HL-60/S4 treated with phorbol 12-myristate 13-acetate at 8.2 ng/mL for 4 days and 3 days (cell line): ENCODE measurements around the gene MED27.
"Not testable (repeated sequence)": the region's sequence is repeated elsewhere in the genome, so short reads cannot be mapped to it uniquely, and the experiment has no call there.

ENCODE experiments used
- in situ Hi-C: fragments of 300-500 bp; cut with MboI; formaldehyde crosslinking; loops from 2 replicates; pipeline ENCODE4 v1.15.0; 2022; ENCODE audit warnings: low sequenced_read_pairs

Gene MED27

DNA sequence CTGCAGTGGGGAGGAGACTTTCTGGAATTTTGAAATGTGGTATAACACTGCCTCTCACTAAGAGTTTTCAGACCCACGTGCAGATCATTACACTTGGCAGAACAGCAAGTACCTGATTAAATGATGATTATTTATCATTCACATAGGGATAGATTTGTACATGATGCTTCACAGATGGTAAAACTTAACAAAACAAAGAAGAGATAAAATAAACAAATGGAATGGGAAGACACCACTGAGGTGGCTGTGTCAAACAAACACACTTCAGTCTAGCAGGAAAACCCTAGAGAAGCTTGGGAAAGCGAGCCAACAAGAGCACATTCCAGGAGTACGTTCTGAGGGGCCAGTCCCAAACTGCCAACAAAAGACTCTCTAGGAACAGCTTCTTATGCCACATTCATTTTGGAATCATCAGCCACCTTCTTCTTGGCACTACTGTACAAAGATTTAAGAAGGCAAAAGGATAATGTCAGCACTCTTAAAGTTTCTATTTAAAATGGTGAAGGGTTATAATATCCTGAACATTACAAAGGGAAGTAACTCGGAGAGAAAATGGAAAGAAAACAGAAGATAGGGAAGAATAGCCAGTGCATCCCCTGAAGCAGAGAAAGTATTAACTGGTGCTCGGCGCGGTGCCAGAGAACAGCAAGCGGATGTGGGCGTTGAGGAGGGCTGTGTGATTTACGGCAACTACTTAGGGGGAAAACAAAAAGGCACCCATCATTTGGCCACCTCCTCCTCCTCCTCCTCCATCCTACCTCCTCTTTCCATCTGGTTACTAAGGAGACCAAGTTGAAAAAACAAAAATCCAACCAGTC, 1.6 kb downstream of the MED27 start:
- in situ Hi-C loops, result no loop called here

DNA sequence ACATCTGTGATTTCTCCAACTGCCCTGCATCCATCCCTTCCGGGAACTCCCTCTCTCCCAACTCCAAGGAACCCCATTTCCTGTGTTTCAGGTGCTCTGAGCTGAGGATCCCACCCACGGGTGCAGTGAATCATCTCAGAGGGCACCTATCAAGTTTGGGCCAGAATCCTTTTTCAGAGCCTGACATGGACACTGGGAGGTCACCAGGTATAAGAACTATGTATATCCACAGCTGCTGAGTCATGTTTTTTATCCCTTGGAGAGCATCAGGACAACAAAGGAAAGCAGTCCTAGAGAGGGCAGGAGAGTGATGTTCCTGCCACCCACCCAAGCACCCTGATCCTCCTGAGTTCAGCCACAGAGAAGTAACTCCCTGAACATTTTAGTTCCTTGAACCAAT, 3.8 kb downstream of the MED27 start:
- in situ Hi-C loops, result no loop called here

DNA sequence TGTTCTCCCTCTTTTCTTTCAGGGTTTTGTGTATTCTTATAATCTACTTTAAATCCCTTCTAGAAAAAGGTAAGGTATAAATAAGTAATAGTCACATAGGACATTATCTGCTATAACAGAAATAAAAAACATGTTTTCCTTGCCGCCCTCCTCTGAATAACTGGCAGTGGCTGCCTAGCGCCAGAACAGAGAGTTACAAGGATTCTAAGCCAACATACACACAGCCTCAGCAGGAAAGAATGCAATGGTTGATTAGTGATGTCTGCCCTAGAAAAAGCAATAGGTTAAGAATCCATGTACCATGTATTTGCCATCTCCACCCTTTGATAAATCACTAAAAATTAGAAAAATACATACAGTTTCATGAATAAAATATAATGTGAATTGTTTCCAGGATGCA, 4.9 kb downstream of the MED27 start:
- in situ Hi-C loops, result no loop called here

DNA sequence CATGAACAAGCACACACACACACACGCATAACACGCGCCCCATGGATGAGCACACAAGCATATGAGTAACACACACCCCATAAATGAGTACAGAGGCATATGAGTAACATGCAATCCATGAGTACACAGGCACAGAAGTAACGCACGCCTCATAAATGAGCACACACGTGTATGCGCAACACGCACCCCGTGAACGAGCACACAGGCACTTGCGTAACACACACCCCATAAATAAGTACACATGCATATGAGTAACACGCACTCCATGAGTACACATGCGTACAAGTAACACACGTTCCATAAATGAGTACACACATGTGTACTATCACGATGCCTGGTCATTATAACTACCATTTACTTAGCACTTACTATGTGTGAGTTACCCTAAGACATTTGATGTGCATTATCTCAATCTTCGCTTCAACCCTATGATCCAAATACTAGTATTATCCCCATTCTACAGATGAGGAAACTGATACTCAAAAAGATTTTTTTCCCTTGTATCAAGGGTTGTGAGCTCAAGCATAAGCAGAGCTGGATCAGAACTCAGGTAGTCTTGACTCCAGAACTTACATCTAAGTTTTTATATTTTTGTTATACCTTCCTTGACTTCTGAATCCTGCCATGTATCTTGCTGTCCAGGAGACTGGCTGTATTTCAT, 7.7 kb downstream of the MED27 start:
- in situ Hi-C loops, result no loop called here

DNA sequence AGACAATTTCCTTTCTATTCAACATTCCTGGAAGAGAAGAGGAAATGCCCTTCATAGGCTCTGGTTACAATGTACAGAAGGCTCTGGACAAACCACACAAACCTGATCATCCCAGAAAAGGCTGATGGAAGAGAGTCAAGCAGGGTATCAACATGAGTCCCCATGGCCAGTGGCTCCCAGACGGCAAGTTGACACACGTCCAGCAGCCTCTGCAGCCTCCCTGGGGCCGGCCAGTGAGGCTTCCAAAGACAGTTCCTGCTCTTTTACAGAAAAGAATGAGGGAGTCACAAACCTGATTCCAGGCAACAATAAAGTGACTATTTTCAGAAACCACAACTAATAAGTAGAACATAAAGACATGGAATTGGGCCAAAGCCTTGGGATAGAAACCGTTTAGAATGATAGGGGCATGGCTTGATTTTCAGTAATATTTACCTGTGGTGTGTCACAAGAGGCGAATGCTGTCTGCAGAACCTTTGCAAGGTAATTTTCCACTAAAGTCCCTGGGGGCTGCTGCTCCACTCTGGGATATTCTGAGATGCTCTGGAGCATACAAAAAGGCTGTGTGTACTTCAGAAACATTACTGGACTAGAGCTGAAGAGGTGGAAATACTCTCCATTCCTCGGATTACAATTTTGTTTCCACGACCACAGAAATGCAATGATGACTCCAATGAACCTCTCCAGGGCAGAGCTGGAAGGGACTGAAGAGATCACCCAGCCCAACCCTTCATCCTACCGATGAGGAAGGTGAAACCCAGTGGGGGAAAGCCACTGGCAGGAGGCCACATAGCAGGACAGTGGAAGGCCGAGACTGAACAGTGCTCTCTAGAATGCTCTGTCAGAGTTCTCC, 10.4 kb downstream of the MED27 start:
- in situ Hi-C loops, result no loop called here

DNA sequence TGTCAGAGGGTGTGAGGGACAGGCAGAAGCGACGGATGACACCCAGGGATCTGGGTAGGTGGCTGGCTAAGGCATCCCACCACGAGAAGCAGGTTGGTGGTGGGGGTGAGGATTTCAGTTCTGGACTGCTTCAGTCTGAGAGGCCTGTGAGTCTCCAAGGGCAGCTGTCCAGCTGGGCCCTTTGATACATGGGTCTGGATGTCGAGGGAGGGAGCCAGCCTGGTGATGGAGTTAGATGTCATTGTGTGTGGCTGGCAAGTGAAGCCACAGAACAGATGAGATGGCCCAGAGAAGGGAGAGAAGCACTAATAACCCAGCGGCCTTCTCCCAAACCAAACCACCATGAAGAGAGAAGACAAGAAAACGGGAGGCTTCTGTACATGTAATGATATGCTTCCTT, 11.1 kb downstream of the MED27 start:
- in situ Hi-C loops, result no loop called here

DNA sequence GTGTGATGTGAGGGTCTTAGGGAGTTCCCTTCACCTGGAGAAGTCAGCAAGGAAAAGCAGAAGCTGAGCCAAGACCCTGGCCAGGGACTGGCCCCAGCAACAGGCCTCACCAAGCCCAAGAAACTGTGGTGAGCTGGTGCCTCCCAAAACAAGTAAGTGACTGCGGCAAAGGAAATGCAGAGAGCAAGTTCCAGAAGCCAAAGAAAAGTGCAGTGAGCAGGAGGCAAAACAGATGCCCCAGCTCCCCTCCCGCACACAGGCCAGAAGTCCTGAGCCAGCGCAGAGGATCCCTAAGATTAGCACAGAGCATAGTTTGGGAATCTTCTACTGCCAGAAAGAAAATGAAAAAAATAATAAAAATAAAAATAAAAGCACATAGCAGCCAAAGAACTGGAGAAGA, 13.2 kb downstream of the MED27 start:
- in situ Hi-C loops, result no loop called here

DNA sequence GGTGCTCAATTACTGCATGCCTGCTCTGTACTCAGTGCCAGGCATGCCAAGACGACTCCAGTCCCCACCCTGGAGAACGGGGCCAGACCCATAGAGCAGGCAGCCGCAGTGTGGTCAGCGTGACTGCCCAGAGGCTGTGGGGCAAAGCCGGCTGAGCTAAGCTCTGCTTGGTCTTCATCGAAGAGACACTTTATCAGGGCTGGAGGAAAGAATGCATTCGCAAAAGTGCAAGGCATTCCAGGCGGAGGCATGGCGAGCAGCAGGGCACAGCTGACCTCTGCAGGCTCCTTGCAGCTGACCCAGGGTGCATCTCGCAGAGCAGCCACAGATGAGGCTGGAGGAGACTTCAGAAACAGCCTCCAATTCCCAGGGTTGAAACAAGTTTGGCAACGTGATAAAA, 13.6 kb downstream of the MED27 start:
- in situ Hi-C loops, result no loop called here

DNA sequence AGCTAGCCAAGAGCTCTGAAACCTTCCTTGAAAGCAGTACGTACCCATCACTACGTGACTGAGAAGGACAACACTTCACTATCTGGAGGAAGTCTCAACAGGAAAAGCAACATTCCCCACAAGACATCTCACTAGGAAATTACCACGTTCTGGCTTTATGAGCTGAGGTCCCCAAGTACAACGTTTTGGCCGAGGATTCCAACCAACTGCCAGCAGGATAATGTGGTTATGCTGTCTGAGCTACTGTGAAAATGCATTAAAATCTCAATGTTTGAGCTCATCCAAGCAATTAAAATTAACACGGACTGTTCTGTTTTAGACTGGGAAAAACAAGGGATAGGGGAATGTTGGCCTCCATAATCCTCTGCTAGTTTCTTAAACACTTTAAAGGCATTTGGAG, 16.4 kb downstream of the MED27 start:
- in situ Hi-C loops, result no loop called here

DNA sequence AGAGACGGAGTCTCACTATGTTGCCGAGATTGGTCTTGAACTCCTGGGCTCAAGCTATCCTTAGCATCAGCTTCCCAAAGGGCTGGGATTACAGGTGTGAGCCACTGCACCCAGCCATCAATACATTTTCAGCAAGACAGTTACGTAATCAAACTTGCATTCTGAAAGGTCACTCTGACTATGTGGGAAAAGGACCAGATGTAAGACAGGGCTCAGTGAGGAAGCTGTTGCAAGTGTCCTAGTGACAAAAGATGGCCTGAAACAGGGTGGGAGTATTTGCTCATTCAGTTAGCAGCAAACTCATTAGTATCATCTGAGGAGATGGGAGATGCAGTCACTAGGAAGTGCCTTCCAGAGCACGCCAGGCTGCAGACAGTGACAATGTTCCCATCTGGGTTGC, 16.9 kb downstream of the MED27 start:
- in situ Hi-C loops, result no loop called here

DNA sequence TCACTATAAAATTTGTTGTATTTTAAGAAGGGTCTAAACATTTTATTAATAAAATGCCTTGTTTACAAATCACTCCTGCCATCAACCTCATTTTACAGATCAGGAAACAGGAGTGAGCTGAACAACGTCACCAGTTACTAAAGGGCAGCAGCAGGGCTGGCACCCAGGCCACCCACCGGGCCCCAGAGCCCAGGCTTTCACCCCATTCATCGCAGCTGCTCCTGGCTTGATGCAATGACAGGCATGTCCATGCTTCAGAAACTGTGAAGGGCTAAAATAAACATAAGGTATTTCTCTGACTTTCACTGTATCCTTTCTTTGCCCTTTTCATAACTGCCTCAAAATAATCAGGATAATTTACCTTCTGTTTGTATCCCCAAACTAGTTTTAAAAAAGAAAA, 18.1 kb downstream of the MED27 start:
- in situ Hi-C loops, result no loop called here

DNA sequence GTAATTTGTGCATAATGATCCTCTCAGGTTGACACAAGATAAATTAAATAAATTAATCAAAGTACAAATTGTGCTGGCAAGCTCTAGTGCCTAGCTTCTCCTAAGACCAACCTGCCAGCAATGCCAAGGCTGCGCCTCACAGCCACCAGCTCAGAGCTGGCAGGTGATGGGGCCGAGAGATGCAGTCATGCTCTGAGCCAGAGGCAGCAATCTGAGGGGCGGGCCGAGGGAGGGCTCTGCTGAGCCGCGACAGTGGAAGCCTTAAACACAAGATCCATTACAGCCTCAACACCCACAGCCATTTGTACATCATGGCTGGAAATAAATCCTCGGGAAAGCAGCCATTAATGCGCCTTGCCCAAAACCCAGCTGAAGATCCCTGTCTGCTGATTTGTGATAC, 20.3 kb downstream of the MED27 start:
- in situ Hi-C loops, result no loop called here

DNA sequence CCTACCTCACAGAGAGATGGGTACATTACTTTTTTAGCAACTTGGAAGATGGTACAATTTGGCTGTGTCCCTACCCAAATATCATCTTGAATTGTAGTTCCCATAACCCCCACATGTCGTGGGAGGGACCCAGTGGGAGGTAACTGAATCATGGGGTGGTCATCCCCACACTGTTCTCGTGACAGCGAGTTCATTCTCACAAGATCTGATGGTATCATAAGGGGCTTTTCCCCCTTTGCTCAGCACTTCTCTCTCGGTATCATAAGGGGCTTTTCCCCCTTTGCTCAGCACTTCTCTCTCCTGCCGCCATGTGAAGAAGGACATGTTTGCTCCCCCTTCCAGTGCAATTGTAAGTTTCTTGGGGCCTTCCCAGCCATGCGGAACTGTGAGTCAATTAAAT, 21.4 kb downstream of the MED27 start:
- in situ Hi-C loops, result not testable (repeated sequence)

DNA sequence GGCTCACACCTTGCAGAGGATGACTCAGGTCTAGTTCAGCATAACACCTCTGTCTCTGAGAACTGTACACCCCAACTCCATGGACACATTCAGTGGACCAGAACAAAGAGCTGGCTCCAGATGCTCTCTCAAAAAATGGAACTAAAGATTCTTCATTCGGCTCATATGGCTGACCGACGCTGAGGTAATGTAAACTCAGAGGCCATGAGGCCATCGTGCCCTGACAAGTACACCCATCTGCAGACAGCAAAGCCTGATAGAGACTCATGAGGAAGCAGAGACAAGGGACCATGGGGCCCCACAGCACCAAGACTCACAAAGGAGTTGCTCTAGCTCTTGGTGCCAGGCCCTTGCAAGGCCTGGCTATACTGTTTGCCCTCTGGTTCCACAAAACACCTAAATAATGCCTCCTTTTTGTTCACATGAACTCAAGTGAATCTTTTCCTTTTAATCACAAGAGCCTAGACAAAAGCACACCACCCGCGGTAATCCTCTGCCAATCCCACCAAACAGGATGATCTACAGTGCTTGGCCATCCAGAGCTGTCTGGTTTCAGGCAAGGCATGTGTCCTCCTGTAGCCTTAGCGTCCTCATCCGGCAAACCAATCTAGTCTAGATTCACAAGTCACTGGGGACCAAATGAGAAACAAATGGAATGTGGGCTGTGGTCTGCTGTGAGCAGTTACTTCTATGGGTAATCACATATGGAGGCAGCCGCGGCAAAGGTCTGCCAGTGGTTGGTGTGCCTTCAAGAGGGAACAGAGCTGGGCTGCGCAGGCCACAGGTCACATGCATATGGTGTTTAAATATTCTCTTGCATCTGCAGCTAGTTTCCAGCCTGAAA, 22.7 kb downstream of the MED27 start:
- in situ Hi-C loops, result no loop called here

DNA sequence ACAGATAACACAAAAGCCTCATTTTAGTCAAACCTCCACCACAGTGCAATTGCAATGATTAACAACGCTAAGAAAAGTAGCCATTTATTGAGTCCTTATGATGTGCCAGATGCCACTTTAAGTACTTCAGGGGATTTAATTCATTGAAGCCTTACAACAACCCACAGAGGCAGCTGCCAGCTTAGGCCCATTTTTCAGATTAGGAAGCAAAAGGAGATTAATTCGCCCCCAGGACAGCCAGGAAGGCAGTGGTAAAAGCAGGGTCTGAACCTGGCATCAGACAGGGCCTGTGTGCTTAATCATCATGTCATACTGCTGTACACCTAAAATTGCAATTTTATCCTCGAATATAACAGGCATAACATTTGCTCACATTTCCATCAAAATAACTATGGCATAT, 23.9 kb downstream of the MED27 start:
- in situ Hi-C loops, result no loop called here

DNA sequence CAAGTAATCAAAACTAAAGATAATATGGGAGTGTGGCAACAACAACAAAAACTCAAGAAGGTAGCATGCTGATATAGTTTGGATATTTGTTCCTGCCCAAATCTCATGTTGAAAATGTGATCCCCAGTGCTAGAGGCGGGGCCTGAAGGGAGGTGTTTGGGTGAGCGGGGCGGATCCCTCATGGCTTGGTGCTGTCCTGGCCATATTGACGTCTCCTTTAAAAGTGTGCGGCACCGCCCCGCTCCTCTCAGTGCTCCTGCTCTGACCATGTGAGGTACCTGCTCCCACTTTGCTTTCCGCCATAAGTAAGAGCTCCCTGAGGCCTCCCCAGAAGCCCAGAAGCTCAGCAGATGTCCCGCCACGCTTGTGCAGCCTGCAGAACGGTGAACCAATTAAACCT, 25.6 kb downstream of the MED27 start:
- in situ Hi-C loops, result no loop called here

DNA sequence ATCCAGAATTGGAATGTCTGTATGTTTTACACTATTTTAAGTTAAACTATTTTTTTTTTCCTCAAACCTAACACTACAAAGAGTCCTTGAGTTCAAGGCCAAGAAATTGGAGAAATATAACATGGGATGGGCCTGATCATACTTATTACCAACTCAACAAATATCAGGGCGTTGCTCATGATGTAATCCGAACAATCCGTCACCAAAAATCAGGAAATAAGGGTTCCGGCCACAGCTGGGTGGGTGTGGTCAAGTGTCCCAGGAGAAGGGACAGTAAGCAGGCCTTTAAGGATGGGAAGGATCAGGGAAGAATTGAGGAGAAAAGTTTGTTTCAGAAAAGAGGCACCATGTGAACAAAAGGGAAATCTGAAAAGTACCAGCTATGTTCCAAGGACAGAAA, 29.8 kb downstream of the MED27 start:
- in situ Hi-C loops, result no loop called here

DNA sequence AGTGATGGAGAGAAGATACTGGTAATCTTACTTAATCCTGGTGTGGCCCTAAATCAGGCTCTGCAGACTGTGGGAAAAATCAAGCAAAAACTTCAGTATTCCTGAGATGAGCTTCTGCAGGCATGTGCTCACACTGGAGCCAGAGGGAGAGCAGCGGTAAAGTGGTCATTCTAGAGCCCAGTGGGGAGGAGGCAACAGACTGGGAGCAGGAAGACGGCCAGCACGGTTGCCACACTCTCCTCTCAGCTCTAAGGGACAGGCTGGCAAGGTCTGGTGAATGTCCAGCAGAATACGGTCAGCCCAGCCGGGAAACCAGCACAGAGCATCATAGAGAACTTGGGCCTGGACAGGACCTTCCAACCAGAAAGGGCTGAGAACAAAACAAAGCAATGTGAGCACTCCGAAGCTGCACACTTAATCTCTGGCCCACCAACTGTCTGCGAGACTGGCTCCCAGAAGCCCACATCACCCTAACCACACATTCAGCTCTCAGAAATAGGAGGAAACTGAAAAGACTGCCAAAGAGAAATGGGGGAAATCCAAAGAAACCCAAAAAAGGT, 30.3 kb downstream of the MED27 start:
- in situ Hi-C loops, result no loop called here

DNA sequence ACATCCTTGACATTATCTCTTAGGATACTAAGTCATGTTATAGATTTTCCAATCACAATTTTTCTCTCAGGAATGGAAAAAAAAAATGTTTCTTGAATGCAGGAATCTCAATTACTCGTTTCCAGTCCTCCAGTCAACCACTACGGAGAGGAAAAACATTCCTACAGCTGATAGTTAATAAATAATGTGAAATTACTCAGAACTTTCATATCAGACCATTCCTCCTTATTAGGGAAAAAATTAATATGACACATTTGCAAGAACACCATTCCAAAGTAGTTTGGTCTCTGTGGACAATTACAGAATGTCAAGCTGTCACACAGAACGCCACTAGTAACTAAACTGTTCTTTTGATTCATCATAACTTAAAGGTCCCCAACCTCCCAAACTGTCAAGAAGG, 31.5 kb downstream of the MED27 start:
- in situ Hi-C loops, result no loop called here

DNA sequence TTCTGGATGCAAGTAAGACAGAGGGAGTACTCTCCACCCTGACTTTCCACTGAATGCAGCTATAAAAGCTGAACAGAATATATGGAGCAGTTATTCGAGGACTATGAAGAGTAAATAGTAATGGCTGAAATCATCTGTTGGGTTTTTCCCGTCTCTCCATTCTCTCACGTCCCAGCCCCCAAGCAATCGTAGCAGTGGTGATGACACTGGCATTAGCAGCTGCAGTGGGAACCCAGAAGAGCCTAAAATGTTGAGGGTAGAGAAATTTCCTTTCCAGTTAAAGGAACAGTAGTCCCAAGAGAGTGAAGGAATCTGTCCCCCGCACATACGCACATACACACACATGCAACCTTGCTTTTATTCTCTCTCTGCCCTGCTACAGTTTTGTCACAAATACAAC, 33.2 kb downstream of the MED27 start:
- in situ Hi-C loops, result no loop called here
